IPS-20b (cell line): ENCODE data around the gene MYO16.

Experiments used
- H3K27ac ChIP-seq: one replicate; pipeline ENCODE4 v1.5.1; 2013; ENCODE audit warnings: low read length
- H3K27me3 ChIP-seq: 2 replicates; pipeline ENCODE4 v1.6.1; 2013; ENCODE audit warnings: mild to moderate bottlenecking, low read length, inconsistent platforms; ENCODE audit not compliant: insufficient read depth
- H3K36me3 ChIP-seq: 2 replicates; pipeline ENCODE4 v1.6.1; 2013; ENCODE audit warnings: low read depth, mild to moderate bottlenecking, inconsistent platforms, low read length, moderate library complexity; ENCODE audit not compliant: insufficient read depth
- H3K4me1 ChIP-seq: 2 replicates; pipeline ENCODE4 v1.6.1; 2013; ENCODE audit warnings: mild to moderate bottlenecking, control low read depth, inconsistent platforms, low read length, moderate library complexity; ENCODE audit not compliant: insufficient read depth
- H3K4me3 ChIP-seq: 2 replicates; pipeline ENCODE4 v1.5.1; 2013; ENCODE audit warnings: mild to moderate bottlenecking, low read length, inconsistent platforms
- H3K9ac ChIP-seq: 2 replicates; pipeline ENCODE4 v1.6.1; 2013; ENCODE audit warnings: low read depth, mild to moderate bottlenecking, inconsistent platforms, low read length, moderate library complexity
- H3K9me3 ChIP-seq: 2 replicates; pipeline ENCODE4 v1.6.1; 2013; ENCODE audit warnings: mild to moderate bottlenecking, low read depth, low read length, inconsistent platforms; ENCODE audit not compliant: insufficient read depth

Gene MYO16

GRCh38 chr13:108702171-108702570 is 72.8 kb downstream of the MYO16 start:
- H3K4me3 ChIP-seq, result no peak overlapping the region
- H3K9ac ChIP-seq, result no peak overlapping the region
- H3K27ac ChIP-seq, result no peak overlapping the region
- no peaks in the 10 kb centered on the region for H3K36me3 ChIP-seq
- H3K27me3 ChIP-seq, result no peaks in the 10 kb centered on the region
- H3K9me3 ChIP-seq, result peaks cover 6% of the 10 kb centered on the region; the same call in 1 of the 2 replicates
- no peaks in the 10 kb centered on the region for H3K4me1 ChIP-seq

GRCh38 chr13:108705031-108705430 is 75.6 kb downstream of the MYO16 start:
- H3K27me3 ChIP-seq, result no peaks in the 10 kb centered on the region
- no peaks in the 10 kb centered on the region for H3K4me1 ChIP-seq
- no peaks in the 10 kb centered on the region for H3K36me3 ChIP-seq
- H3K9ac ChIP-seq, result no peak overlapping the region
- H3K9me3 ChIP-seq, result peaks cover 6% of the 10 kb centered on the region; the same call in 1 of the 2 replicates
- no peak overlapping the region for H3K27ac ChIP-seq
- no peak overlapping the region for H3K4me3 ChIP-seq

DNA sequence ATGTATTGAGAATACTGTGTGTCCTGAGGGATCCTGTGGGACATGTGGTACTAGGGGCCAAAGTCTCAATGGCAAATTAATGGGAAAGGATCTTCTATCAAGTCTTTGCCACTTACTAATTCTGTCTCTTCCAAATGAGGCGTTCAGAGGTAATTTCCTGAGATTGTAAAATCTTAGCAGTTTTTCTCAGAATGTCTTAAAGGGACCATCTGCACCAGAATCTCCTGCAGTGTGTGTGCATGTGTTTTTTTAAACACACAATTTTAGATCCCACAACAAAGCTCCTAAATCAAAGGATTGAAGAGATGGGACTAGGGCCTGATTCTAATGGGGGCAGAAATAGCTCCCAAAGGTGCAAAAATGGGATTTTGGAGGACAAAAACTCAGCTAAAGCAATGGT is 78.2 kb downstream of the MYO16 start:
- Histone ChIP-seq H3K4me3 (no peak overlapping the region), H3K27ac (no peak overlapping the region), H3K4me1 (no peaks in the 10 kb centered on the region), H3K9me3 (no peaks in the 10 kb centered on the region), H3K9ac (no peak overlapping the region), H3K27me3 (no peaks in the 10 kb centered on the region), H3K36me3 (no peaks in the 10 kb centered on the region)

- Histone ChIP-seq H3K27me3 (no peaks in the 10 kb centered on the region), H3K4me1 (no peaks in the 10 kb centered on the region), H3K4me3 (no peak overlapping the region), H3K27ac (no peak overlapping the region), H3K36me3 (no peaks in the 10 kb centered on the region), H3K9me3 (no peaks in the 10 kb centered on the region), H3K9ac (no peak overlapping the region)
Observed at GRCh38 chr13:108708921-108709320, 79.5 kb downstream of the MYO16 start.

DNA sequence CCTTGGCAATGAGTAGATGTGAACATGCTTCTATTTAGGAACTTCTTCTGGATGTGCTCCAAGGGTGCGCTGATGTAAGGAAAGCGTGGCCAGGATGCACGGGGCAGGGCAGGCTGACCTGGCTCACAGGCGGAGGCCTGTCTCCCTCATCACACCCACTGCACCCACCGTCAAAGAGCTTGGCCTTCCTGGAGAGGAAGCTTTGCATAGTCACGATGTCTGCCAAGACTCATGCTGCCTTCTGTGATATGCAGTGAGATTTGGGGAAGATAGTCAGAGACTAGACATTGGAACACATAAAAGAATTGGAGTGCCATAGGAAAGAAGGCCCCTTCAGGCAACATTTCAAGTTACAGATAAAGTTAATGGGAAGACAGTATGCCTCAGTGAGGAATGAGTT is 82.0 kb downstream of the MYO16 start:
- no peaks in the 10 kb centered on the region for H3K36me3 ChIP-seq
- no peak overlapping the region for H3K27ac ChIP-seq
- H3K9ac ChIP-seq, result no peak overlapping the region
- H3K27me3 ChIP-seq, result no peaks in the 10 kb centered on the region
- no peak overlapping the region for H3K4me3 ChIP-seq
- H3K9me3 ChIP-seq, result no peaks in the 10 kb centered on the region
- H3K4me1 ChIP-seq, result no peaks in the 10 kb centered on the region

GRCh38 chr13:108725471-108725870 is 96.1 kb downstream of the MYO16 start:
- no peak overlapping the region for H3K9ac ChIP-seq
- no peaks in the 10 kb centered on the region for H3K4me1 ChIP-seq
- H3K27ac ChIP-seq, result no peak overlapping the region
- no peaks in the 10 kb centered on the region for H3K36me3 ChIP-seq
- no peaks in the 10 kb centered on the region for H3K27me3 ChIP-seq
- no peaks in the 10 kb centered on the region for H3K9me3 ChIP-seq
- H3K4me3 ChIP-seq, result no peak overlapping the region

GRCh38 chr13:108728370-108728769 is 99.0 kb downstream of the MYO16 start:
- no peaks in the 10 kb centered on the region for H3K9me3 ChIP-seq
- no peaks in the 10 kb centered on the region for H3K4me1 ChIP-seq

DNA sequence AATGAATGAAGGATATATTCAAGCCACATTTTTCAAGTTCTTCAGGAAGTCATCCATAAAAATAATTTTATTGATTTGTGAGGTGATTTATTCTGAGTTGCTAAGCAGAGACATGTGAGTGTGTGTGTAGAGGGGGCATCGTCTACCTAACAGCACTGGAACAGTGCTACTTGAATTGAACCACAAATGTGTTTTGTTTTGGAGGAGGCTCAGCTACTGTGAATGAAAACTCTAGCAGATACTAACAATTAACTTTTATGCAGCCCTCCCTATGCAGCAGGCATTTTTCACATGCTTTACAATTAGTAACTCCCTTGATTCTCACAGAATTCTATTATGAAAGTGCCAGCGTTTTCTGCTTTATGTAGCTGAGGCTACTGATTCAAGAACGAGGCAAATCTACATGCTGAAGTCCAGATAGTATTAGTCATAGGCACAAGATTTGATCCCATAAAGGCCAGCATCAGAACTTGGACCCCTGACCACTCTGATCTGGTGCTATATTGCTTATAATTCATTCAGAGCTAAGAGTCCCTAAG is 103.7 kb downstream of the MYO16 start:
- no peaks in the 10 kb centered on the region for H3K9me3 ChIP-seq
- no peaks in the 10 kb centered on the region for H3K4me1 ChIP-seq
- no peak overlapping the region for H3K9ac ChIP-seq
- no peak overlapping the region for H3K4me3 ChIP-seq
- H3K27me3 ChIP-seq, result no peaks in the 10 kb centered on the region
- no peak overlapping the region for H3K27ac ChIP-seq
- H3K36me3 ChIP-seq, result no peaks in the 10 kb centered on the region

More at GRCh38 chr13:108728370-108728769, 99.0 kb downstream of the MYO16 start:
- H3K27me3 ChIP-seq, result no peaks in the 10 kb centered on the region
- no peaks in the 10 kb centered on the region for H3K36me3 ChIP-seq
- no peak overlapping the region for H3K27ac ChIP-seq
- no peak overlapping the region for H3K9ac ChIP-seq
- H3K4me3 ChIP-seq, result no peak overlapping the region

DNA sequence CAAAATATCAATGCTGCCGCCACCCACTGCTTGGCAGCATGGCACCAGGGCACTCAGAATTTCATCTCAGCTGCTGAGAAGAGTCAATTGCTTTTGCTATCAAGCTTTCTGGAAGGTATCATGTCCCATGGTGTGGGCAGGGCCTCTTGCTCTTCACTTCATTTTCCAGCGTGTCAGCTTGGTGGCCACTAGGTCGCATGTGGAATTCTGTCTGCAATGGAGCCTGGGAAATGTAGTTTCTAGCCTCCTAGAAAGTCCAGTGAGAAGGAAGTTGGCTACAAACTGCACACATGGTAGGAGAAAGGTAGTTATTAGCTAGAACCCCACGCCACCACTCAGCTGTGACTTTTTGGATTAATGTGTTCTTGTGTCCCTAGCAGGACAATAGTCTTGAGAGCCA is 105.3 kb downstream of the MYO16 start:
- H3K27ac ChIP-seq, result no peak overlapping the region
- no peaks in the 10 kb centered on the region for H3K4me1 ChIP-seq
- no peak overlapping the region for H3K9ac ChIP-seq
- no peaks in the 10 kb centered on the region for H3K27me3 ChIP-seq
- H3K9me3 ChIP-seq, result no peaks in the 10 kb centered on the region
- H3K36me3 ChIP-seq, result no peaks in the 10 kb centered on the region
- H3K4me3 ChIP-seq, result no peak overlapping the region

DNA sequence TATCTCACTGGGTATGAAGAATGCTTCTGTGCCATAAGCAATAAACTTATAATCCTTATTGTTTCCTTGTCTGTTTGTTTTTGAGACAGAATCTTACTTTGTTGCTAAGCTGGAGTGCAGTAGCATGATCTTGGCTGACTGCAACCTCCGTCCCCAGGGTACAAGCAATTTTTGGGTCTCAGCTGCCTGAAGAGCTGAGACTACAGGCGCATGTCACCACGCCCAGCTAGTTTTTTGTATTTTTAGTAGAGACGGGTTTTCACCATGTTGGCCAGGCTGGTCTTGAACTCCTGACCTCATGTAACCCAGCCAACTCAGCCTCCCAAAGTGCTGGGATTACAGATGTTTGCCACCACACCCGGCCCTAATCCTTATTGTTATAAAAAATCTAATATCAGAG is 112.5 kb downstream of the MYO16 start:
- Histone ChIP-seq H3K4me1 (peaks cover 5% of the 10 kb centered on the region; the same call in 1 of the 2 replicates), H3K27me3 (no peaks in the 10 kb centered on the region), H3K9me3 (peaks cover 14% of the 10 kb centered on the region; the same call in 1 of the 2 replicates), H3K36me3 (no peaks in the 10 kb centered on the region), H3K27ac (no peak overlapping the region), H3K9ac (no peak overlapping the region), H3K4me3 (no peak overlapping the region)

DNA sequence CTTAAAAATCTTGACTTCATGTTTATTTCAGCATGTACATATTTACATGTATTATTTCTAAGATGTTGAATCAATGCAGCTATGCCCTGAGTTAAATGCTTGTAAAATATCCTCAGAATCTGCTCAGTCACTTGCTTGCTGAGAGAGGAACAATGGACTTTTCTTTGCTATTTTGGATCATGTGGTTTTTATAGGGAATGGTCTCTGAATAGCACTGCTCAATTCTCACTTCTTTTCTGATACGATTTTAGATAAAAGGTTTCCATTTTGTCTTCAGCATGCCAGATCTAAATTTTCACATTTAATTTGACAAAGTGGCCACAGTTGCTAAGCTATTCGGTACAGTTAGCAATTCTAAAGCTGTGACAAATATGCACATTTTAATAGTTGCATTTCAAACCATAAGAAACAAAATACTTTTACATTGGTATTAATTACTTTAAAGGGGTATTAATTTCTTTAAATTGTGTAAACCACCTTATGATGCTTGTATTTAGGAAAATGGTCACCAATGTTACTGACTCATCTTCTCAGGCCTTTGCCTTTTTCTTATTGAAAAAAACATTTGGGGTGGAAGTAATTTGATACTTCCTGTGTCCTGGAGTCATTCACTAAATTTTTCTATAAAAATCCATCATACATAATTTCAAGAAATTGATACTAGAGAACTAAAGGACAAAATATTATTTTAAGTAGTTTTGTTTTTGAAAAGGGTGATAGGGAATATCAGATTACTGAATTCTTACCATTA is 113.5 kb downstream of the MYO16 start:
- Histone ChIP-seq H3K27me3 (no peaks in the 10 kb centered on the region), H3K27ac (no peak overlapping the region), H3K4me3 (no peak overlapping the region), H3K36me3 (no peaks in the 10 kb centered on the region), H3K9ac (no peak overlapping the region), H3K9me3 (peaks cover 14% of the 10 kb centered on the region; the same call in 1 of the 2 replicates), H3K4me1 (peaks cover 5% of the 10 kb centered on the region; the same call in 1 of the 2 replicates)

DNA sequence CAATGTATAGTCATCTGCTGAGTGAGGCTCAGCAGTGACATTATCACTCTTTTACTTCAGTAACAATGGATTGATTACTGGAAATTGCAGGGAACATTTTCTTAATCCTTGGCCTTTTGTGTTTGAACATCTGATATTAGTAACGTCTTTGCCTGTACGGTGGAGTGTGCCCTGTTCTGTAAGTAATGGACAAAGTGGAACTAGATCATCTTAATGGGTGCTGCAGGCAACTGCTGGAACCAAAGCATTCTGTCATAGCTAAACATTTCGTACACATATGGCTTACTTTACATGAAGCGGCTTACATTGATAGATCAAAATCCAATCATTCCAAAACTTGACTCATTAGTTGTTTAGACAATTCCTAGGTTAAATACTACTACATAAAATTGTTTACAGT is 114.1 kb downstream of the MYO16 start:
- Histone ChIP-seq H3K4me3 (no peak overlapping the region), H3K4me1 (peaks cover 5% of the 10 kb centered on the region; the same call in 1 of the 2 replicates)

More for the DNA sequence above, 114.1 kb downstream of the MYO16 start:
- peaks cover 14% of the 10 kb centered on the region; the same call in 1 of the 2 replicates for H3K9me3 ChIP-seq
- H3K27me3 ChIP-seq, result no peaks in the 10 kb centered on the region
- H3K9ac ChIP-seq, result no peak overlapping the region
- H3K36me3 ChIP-seq, result no peaks in the 10 kb centered on the region
- no peak overlapping the region for H3K27ac ChIP-seq
